Fibroblast of the aortic adventitia (primary cell): Measurements from ENCODE around the gene ALDH16A1. TPM values are rescaled to one million over a fixed set of nuclear protein-coding genes. Genes with fewer than 3 reads are reported as not detected.
"Not testable (repeated sequence)": the region's sequence is repeated elsewhere in the genome, so short reads cannot be mapped to it uniquely, and the experiment has no call there.

Experiments
- DNase-seq: peaks from one replicate; pipeline ENCODE4 v3.0.0-alpha.2; 2010; ENCODE audit warnings: low read depth
- H3K4me3 ChIP-seq: 2 replicates; pipeline ENCODE4 v1.5.1; 2011; ENCODE audit warnings: low read depth, mild to moderate bottlenecking, control low read depth, low read length, moderate library complexity
- total RNA-seq: library from RNA; depleted of rRNA; stranded (reverse); fragments of >200 nt; gene quantifications from 2 replicates; pipeline ENCODE4 v1.2.3, GENCODE V29; 2012; ENCODE audit warnings: low replicate concordance
- TF ChIP-seq, protein P1 (sequence below): IDR thresholded peaks from 2 replicates; pipeline ENCODE4 v1.5.1; 2011; ENCODE audit warnings: mild to moderate bottlenecking, low read length, control low read depth, inconsistent platforms; ENCODE audit not compliant: insufficient read depth

The ALDH16A1 gene
- total RNA-seq, 1 donor: 25.0 TPM

DNA sequence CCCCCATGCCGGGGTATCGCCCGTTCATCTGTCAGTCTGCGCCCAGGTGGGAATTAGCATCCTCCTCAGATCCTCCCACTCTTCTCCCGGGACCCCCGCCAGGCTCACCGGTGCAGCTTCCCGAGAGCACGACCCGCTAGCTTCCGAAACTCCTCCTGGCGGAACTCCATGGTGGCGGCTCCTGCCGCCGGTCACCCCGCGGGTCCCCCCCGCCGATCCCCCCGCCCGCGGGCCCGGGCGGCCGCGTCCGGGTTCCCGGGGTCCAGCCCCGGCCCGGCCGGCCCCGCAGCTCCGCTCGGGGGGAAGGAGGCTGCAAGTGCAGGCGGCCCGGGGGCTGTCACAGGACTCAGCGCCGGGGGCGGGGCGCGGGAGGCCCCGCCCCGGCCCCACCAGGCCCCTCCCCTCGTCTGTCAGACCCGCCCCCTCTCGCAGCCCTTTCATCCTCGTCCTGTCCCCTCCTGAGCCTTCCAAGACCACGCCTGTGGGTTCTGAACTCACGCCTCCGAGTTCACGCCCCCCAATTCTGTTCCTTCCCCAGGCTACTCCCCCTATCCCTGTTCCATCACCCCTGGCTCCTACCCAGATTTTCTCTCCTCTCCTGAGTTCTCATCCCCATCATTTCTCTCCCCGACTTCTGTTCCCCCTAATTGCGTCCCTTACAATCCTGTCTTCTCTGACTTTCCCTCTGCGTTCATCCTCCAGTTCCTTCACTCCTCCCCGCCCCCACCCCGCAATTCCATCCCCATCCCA is 11.6 kb upstream of the ALDH16A1 start, which contains the start of gene SLC17A7:
Gene SLC17A7, minus strand, starts transcription at position 318 of the 750 bp plus-strand sequence. Its CDS starts 148 bp downstream, at position 170.
- DNase-seq: no peak
- peak within 1 kb of the TSS; percentile 28 for H3K4me3 ChIP-seq

DNA sequence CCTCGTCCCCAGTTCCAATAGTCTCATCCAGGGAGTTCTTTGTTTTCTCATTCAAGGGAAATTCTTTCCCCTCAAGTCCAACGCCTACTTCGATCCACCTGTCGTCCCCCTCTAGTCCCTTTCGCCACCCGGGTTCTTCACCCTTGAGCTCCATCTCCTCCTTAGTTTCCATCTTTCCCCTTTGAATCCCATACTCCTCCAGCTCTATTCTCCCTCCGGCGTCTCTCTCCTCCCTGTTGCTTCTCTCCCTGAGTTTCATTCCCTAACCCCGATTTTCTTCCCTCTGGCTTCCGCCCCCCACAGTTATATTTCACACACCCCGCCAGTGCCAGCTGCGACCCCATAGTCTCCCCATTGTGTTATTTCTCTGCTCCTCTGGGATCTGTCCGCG is 11.1 kb upstream of the ALDH16A1 start:
- no peak for DNase-seq
- H3K4me3 ChIP-seq: no peak overlapping the region
- TF ChIP-seq, protein P1, sequence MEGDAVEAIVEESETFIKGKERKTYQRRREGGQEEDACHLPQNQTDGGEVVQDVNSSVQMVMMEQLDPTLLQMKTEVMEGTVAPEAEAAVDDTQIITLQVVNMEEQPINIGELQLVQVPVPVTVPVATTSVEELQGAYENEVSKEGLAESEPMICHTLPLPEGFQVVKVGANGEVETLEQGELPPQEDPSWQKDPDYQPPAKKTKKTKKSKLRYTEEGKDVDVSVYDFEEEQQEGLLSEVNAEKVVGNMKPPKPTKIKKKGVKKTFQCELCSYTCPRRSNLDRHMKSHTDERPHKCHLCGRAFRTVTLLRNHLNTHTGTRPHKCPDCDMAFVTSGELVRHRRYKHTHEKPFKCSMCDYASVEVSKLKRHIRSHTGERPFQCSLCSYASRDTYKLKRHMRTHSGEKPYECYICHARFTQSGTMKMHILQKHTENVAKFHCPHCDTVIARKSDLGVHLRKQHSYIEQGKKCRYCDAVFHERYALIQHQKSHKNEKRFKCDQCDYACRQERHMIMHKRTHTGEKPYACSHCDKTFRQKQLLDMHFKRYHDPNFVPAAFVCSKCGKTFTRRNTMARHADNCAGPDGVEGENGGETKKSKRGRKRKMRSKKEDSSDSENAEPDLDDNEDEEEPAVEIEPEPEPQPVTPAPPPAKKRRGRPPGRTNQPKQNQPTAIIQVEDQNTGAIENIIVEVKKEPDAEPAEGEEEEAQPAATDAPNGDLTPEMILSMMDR: no peak

More for the DNA sequence above, 11.6 kb upstream of the ALDH16A1 start, which contains the start of gene SLC17A7:
- TF ChIP-seq, protein P1: no peak

DNA sequence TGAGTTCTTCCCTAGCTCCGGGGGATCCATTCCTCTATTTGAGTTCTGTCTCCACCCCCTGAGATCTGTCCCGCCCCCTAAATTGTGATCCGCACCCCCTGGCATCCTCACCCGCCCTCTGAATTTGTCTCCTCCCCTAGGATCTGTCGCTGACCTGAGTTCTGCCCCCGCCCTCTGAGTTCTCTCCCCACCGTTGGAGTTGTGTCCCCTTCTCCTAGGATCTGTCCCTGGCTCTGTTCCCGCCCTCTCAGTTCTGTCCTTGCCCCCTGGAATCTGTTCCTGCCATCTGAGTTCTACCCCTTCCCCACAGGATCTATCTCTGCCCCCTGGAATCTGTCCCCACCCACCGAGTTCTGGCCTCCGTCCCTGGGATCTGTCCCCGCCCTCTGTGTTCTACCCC is 10.7 kb upstream of the ALDH16A1 start:
- peak overlapping the region; percentile 28 for H3K4me3 ChIP-seq
- DNase-seq: no peak
- TF ChIP-seq, protein P1: no peak

DNA sequence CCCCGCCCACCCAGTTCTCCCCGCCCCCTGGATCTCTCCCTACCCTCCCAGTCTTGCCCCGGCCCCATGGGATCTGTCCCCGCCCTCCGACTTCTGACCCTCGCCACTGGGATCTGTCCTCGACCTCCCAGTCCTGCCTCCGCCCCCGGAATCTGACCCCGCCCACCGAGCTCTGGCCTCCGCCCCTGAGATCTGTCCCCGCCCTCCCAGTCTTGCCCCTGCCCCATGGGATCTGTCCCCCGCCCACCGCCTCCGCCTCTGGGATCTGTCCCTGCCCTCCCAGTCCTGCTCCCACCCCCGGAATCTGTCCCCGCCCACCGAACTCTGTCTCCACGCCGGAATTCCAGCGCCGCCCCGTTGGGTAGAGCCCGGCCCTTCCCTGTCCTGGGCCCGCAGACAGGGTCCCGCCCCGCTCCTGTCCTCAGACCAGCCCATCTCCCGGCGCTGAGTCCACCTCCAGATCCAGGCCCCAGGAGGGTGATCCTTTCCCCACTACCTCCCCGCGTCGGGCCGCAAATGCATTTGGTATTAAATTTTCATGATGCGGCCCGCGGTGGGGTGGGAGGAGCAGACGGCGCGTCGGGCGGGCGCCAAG is 10.2 kb upstream of the ALDH16A1 start:
- TF ChIP-seq, protein P1: no peak
- peak; percentile 80 for DNase-seq
- peak overlapping the region; percentile 75 for H3K4me3 ChIP-seq

DNA sequence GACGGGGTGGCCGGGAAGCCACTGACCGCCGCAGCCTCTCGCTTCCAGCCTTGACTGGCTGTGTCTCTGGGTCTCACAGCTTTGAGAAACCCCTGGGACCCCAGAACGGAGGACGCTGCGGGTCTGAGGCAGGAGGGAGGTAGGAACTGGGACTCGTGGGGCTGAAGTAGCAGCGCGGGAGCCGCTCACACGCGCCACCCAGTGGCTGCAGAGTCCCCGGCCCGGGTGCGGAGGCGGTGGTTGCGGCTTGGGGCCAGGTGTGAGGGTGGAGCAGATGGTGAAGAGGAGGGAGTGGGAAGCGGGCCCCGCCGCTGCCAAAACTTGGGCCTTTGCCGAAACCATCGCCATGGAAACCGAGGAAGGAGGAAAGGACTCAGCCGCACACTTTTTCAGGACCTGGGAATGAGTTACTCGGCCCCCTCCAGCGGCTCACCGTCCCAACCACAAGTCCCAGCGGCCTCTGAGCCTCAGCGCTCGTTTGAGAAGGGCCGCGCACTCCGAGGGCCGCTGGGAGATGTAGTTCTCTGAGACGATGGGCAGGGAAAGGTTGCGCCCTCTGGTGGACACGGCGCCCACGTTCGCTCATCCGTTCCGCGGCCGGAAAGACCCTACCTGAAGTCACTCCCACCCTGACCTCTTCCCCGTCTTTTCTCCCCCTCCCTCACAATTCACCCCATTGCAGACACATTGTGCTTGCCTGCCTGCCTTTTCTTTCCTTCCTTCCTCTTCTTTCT is 9.5 kb upstream of the ALDH16A1 start:
- TF ChIP-seq, protein P1: peak; percentile 94

DNA sequence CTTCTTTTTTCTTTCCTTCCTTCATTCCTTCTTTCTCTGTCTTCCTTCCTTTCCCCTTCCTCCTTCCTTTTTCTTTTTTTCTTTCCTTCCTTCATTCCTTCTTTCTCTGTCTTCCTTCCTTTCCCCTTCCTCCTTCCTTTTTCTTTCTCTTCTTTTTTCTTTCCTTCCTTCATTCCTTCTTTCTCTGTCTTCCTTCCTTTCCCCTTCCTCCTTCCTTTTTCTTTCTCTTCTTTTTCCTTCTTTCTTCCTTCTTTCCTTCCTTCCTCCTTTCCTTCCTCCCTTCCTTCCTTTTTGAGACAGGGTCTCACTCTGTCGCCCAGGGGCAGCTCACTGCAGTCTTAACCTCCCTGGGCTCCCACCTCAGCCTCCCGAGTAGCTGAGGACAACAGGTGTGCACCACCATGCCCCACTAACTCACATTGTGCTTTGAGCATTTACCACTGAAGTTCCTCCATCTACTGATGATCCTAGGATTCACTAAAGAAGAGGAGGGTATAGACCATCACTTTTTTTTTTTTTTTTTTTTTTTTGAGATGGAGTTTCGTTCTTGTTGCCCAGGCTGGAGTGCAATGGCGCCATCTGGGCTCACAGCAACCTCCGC is 8.8 kb upstream of the ALDH16A1 start:
- H3K4me3 ChIP-seq, DNase-seq: not testable (repeated sequence)

More for the DNA sequence above, 9.5 kb upstream of the ALDH16A1 start:
- peak overlapping the region; percentile 75 for H3K4me3 ChIP-seq
- peak; percentile 96 for DNase-seq

DNA sequence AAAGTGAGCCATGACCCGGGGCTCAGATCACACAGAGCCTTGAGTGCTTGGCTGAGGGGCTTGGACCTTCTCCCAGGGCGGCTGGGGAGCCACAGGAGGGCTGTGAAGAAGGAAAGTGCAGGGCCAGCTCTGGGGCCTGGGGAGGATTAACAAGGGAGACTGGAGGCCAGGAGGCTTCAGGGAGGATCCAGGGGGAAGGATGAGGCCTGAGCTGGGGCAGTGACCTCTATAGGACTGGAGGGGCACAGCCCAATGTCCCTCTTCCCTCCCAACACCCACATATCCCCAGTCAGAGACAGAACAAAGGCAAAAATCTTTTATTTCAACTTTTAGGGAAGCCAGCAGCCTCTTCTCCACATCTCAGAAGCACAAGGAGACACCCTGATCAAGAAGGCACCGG is 7.0 kb upstream of the ALDH16A1 start:
- H3K4me3 ChIP-seq: no peak overlapping the region
- TF ChIP-seq, protein P1: no peak
- DNase-seq: no peak
